CD4-positive, alpha-beta T cell treated with Interleukin-21 for 1 hour (primary cell): ENCODE results near the gene PAFAH2.
"Not testable (repeated sequence)": the region's sequence is repeated elsewhere in the genome, so short reads cannot be mapped to it uniquely, and the experiment has no call there.

Experiments used
- DNase-seq: peaks from one replicate; pipeline ENCODE4 v3.0.0-alpha.2; 2020

Gene PAFAH2

DNA sequence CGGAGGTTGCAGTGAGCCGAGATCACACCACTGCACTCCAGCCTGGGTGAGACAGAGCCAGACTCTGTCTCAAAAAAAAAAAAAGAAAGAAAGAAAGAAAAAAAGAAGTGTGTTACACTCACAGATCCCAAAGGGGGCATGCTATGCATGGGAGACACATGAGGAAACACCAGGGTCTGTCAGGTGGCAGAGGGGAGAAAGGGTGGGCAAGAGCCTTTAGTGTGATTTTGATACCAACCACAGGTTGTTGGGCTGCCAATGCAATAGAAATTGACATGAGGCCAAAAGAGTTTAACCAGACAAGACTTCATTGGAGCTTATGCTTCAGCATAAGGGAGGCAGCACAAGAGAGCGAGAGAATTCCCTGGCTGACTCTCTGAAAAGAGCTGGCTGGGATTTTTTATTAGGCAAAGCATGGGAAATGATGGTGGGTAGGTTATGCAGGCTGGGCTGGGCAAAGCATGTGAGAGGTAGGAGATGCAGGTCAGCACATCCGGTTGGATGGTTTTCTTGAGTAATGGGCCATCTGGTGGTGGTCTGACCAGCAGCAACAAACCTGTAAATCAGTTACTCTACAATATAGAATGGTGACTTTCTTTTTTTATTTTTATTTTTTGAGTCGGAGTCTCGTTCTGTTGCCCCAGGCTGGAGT, 12.1 kb upstream of the PAFAH2 start:
- DNase-seq, result no peak

DNA sequence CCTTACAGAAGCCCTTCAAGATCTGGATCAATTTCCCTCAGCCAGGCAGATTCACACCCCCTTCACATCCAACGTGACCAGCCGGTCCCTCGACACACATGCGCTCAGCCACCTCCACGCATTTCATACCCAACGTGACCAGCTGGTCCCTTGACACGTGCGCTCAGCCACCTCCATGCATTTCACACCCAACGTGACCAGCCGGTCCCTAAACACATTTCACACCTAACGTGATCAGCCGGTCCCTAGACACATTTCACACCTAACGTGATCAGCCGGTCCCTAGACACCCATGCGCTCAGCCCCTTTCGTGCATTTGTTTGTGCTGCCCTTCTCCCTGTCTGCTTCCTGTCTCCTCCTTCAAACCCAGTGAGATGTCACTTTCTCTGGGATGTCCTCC, 8.8 kb upstream of the PAFAH2 start:
- no peak for DNase-seq

- DNase-seq, result no peak
These were observed 7.7 kb upstream of the PAFAH2 start for GRCh38 chr1:26005434-26006105.

DNA sequence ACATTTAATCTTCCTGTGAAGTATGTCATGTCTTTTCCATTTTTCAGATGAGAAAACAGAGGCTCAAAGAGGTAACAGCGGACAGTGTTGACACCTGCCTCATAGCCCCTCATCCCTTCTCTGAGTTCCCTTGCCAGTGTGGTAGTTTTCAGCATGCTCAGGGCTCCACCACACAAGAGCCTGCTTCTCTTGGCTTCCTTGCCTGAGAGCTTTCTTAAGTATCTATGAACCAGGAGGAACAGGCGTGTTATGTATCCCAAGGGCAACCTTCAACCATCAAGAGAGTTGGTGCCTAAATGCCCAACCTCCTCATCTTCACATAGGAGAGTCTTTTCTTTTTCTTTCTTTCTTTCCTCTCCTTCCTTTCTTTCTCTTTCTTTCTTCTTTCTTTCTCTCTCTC, 5.9 kb upstream of the PAFAH2 start:
- DNase-seq, result no peak

GRCh38 chr1:26003262-26003661, 5.4 kb upstream of the PAFAH2 start:
- DNase-seq, result no peak

DNA sequence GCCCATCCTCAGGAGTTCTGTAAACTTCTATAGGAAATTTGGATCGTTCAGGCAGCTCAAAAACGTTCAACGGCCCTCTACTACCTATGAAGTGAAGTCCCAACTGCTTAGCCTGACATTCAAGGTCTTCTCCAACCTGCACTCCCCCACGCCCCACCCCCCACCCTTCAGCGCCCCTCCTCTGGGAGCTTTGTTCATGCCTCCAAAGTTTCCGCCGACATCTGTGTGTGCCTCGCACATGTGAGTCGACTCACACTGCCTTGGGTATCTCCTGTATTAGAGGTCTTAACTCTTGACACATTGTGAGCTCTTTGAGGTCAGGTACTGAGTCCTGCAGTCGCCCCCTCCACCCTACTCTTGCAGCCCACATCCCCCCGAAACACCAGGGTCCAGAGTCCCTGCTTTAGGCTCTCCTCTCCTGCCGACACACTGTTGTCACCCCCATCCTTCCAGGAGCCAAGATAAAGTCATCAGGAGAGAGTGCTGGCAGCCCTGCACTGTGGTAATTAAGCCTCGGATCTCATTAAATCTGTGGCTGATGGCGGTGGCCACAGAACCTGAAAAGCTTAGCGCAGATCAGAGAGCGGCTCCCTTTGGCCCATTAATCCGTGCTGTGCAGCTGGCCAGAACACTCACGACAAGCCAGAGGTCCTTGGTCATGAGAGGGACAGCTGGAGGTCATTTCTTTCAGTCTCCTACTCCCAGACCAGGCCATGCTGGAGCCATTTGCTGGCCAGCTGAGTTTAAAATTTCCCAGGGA, 1.4 kb upstream of the PAFAH2 start:
- no peak for DNase-seq

- DNase-seq, result peak; percentile 32
These were observed 666 bp downstream of the PAFAH2 start for GRCh38 chr1:25996966-25997827.

GRCh38 chr1:25994402-25995150, 3.3 kb downstream of the PAFAH2 start:
- no peak for DNase-seq

DNA sequence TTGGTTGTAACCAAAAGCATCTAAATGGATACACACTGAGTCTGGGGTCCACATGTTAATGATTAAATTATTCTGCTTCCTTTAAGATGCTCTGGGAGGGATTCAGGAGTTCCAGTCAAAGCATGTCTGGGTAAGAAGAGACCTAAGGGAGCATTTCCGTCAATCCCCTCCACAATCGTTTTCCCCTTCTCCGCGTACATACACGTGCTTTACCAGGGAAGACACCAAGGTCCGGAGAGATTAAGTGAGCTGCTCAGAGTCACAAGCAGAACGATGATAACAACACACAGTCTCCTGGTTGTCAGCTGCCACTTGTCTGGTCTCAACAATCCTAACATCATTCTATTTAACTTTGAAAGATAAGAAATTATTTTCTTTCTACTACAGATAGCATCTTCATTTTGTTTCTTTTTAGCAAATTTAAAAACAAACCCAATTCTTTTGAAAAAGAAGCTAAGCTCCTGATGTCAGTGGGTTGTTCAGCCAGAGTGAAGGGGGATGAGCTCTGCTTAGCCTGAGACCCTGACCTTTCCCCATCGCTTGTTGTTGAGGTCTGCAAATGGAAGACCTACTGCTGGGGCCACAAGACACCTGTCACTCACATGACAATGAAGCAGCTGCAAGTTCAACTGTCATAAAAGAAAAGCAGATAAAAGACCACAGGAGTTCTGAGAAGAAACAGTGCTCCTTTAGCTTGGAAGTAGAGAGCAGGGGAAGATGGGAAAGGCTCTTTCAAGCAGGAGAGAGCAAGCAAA, 4.5 kb downstream of the PAFAH2 start:
- no peak for DNase-seq

DNA sequence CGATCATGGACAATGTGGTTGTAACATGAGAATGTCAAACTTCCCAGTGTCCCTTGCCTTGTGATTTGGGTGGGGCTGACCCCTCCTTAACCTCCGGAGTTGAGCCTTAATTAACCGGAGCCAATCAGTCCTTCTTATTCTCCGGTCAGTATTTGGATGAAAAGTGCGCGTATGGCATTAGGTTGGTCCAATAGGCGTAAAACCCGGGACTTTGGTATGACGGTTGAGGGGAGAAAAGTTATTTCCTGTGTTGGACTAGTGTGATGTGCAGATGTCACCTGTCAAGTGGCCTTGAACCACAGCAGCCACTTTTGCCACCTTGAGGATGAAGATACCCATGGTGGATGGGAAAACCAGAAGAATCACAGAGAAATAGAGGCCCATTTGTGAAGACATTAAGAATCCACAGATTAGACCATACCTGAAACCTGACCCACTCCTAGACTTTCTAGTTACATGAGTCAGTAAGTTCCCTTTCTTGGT, 5.1 kb downstream of the PAFAH2 start:
- no peak for DNase-seq

- DNase-seq, result no peak
These were observed 5.8 kb downstream of the PAFAH2 start for GRCh38 chr1:25991937-25992688.

- DNase-seq, result peak; percentile 58
These were observed 7.0 kb downstream of the PAFAH2 start for GRCh38 chr1:25990702-25991395.

- no peak for DNase-seq
These were observed 7.6 kb downstream of the PAFAH2 start for GRCh38 chr1:25990251-25990650.

GRCh38 chr1:25989440-25990234, 8.2 kb downstream of the PAFAH2 start:
- DNase-seq, result no peak

DNA sequence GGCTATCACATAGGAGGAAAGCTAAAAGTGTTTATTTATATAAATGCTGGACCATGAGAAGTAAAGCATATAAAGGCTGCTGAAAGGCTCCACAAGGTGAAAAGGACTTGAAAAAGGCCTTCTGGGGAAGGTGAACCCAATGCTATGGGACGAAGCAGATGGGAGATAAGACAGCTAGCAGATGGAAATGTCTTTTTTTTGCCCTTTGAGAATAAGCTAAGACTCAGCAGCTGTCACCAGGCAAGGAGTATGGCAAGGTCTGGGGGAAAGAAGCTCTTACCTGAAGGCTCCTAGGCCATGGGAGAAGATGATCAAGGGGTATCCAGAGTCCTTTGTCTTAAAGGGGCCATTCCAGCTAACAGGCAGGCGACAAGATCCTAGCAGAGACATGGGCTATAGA, 9.9 kb downstream of the PAFAH2 start:
- no peak for DNase-seq

DNA sequence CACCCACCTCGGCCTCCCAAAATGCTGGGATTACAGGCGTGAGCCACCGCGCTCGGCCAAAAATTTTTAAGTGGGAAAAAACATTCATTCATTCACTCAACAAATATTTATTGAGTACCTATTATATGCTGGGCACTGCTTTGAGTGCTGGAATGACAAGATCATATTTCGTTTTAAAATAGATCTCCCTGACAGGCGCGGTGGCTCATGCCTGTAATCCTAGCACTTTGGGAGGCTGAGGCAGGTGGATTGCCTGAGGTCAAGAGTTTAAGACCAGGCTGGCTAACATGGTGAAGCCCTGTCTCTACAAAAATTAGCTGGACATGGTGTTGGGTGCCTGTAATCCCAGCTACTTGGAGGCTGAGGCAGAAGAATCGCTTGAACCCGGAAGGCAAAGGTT, 11.1 kb downstream of the PAFAH2 start:
- not testable (repeated sequence) for DNase-seq

GRCh38 chr1:25985670-25986069, 12.2 kb downstream of the PAFAH2 start:
- DNase-seq, result no peak

DNA sequence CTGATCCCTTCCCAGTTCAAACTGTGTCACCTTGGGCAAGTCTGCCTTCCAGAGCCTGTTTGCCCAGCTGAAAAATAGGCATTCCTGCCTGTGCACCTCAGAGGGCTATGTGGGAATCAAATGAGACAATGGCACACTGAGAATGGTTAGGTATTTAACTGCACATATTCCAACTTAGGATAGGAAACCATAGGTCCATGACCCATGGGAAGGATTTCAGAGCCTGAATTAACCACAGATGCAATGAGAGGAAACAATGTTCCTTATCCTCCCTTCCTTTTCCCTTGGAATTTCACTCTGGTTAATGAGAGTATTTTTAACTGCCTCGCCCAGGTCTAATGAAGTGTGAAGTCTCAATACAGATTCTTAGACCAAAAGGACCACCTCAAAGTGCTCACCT, 12.7 kb downstream of the PAFAH2 start:
- DNase-seq, result no peak

GRCh38 chr1:25979210-25979609, 18.7 kb downstream of the PAFAH2 start:
- DNase-seq, result no peak
